ENCODE data around the gene COL4A6.
A peak's percentile ranks its signal among the peaks of the same experiment; 100 is the strongest.

COL4A6 gene

DNA sequence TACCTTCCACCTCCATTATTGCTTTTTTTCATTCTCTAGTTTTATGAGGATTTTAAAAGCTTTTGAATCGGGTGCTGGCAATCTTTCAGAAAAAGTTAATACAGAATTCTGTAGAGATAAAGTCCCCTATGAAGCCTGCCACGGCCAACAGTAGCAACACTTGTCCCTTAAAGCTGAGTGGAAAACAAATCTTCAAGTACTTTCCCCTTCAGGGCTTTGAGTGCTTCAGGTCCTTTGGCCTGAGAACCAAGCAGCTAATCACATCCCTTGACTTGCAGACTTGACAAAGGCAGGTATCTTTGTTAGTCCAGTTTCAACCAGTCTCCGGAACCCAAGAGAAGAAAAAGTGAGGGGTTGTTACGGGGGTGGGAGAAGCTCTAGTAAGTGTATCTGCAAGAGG lies 202.2 kb downstream of the COL4A6 start:
- no peak overlapping the region for H3K4me3 ChIP-seq
- H3K36me3 ChIP-seq (ENCODE audit: insufficient read depth, low read length) = no peaks in the 10 kb centered on the region
- no peak overlapping the region for H3K27ac ChIP-seq
- no peak overlapping the region for H3K9ac ChIP-seq (ENCODE audit: insufficient read length)
- H3K9me3 ChIP-seq (ENCODE audit: low read depth, low read length) = no peaks in the 10 kb centered on the region
- TF ChIP-seq POLR2AphosphoS5 (IDR thresholded peaks at IDR 0.05; ENCODE audit: borderline replicate concordance, low read depth, low read length) (no peak), FOXP2 (optimal IDR thresholded peaks at IDR 0.05; ENCODE audit: control extremely low read depth, extremely low read length, insufficient read depth) (no peak), EZH2 (IDR thresholded peaks at IDR 0.05) (no peak)
- DNase-seq (ENCODE audit: low read depth, low spot score) = no peak

GRCh38 chrX:108230574-108230973 lies 207.6 kb downstream of the COL4A6 start:
- H3K27ac ChIP-seq = no peak overlapping the region
- DNase-seq (ENCODE audit: low read depth, low spot score) = no peak
- no peaks in the 10 kb centered on the region for H3K36me3 ChIP-seq (ENCODE audit: insufficient read depth, low read length)
- no peak overlapping the region for H3K9ac ChIP-seq (ENCODE audit: insufficient read length)
- TF ChIP-seq FOXP2 (optimal IDR thresholded peaks at IDR 0.05; ENCODE audit: control extremely low read depth, extremely low read length, insufficient read depth) (no peak), EZH2 (IDR thresholded peaks at IDR 0.05) (no peak), POLR2AphosphoS5 (IDR thresholded peaks at IDR 0.05; ENCODE audit: borderline replicate concordance, low read depth, low read length) (no peak)
- no peak overlapping the region for H3K4me3 ChIP-seq
- no peaks in the 10 kb centered on the region for H3K9me3 ChIP-seq (ENCODE audit: low read depth, low read length)

GRCh38 chrX:108224727-108225621 lies 213.2 kb downstream of the COL4A6 start:
- TF ChIP-seq EZH2 (IDR thresholded peaks at IDR 0.05) (no peak), FOXP2 (optimal IDR thresholded peaks at IDR 0.05; ENCODE audit: control extremely low read depth, extremely low read length, insufficient read depth) (no peak), POLR2AphosphoS5 (IDR thresholded peaks at IDR 0.05; ENCODE audit: borderline replicate concordance, low read depth, low read length) (no peak)
- H3K27ac ChIP-seq = no peak overlapping the region
- no peak overlapping the region for H3K9ac ChIP-seq (ENCODE audit: insufficient read length)
- no peaks in the 10 kb centered on the region for H3K36me3 ChIP-seq (ENCODE audit: insufficient read depth, low read length)
- no peak overlapping the region for H3K4me3 ChIP-seq
- peak; percentile 3 for DNase-seq (ENCODE audit: low read depth, low spot score)
- H3K9me3 ChIP-seq (ENCODE audit: low read depth, low read length) = no peaks in the 10 kb centered on the region

DNA sequence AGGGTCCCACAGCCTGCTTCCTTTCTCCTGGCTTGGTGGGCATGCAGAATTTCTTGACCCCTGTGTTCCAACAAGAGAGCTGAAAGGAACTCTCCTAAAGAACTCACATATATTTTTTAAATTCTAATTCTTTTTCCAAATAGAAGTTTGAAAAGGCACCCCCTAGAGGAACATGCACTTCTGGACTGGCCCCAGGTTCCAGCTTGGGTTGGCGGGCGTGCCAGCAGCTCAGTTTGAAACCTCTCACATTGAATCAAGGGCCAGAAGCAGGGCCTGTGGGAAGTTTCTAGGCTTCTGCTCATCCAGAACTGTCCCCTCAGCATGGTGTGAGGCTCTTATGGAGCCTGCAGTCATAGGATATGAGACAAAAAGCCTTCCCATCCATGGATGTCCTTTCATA lies 214.0 kb downstream of the COL4A6 start:
- DNase-seq (ENCODE audit: low read depth, low spot score) = no peak
- H3K36me3 ChIP-seq (ENCODE audit: insufficient read depth, low read length) = no peaks in the 10 kb centered on the region
- H3K4me3 ChIP-seq = no peak overlapping the region
- no peak overlapping the region for H3K27ac ChIP-seq
- TF ChIP-seq EZH2 (IDR thresholded peaks at IDR 0.05) = no peak
- no peak for TF ChIP-seq POLR2AphosphoS5 (IDR thresholded peaks at IDR 0.05; ENCODE audit: borderline replicate concordance, low read depth, low read length)
- TF ChIP-seq FOXP2 (optimal IDR thresholded peaks at IDR 0.05; ENCODE audit: control extremely low read depth, extremely low read length, insufficient read depth) = no peak
- no peaks in the 10 kb centered on the region for H3K9me3 ChIP-seq (ENCODE audit: low read depth, low read length)
- H3K9ac ChIP-seq (ENCODE audit: insufficient read length) = no peak overlapping the region

GRCh38 chrX:108223585-108223984 lies 214.6 kb downstream of the COL4A6 start:
- Histone ChIP-seq H3K9ac (ENCODE audit: insufficient read length) (no peak overlapping the region), H3K4me3 (no peak overlapping the region), H3K27ac (no peak overlapping the region), H3K9me3 (ENCODE audit: low read depth, low read length) (no peaks in the 10 kb centered on the region), H3K36me3 (ENCODE audit: insufficient read depth, low read length) (no peaks in the 10 kb centered on the region)
- no peak for DNase-seq (ENCODE audit: low read depth, low spot score)
- TF ChIP-seq EZH2 (IDR thresholded peaks at IDR 0.05) (no peak), POLR2AphosphoS5 (IDR thresholded peaks at IDR 0.05; ENCODE audit: borderline replicate concordance, low read depth, low read length) (no peak), FOXP2 (optimal IDR thresholded peaks at IDR 0.05; ENCODE audit: control extremely low read depth, extremely low read length, insufficient read depth) (no peak)

DNA sequence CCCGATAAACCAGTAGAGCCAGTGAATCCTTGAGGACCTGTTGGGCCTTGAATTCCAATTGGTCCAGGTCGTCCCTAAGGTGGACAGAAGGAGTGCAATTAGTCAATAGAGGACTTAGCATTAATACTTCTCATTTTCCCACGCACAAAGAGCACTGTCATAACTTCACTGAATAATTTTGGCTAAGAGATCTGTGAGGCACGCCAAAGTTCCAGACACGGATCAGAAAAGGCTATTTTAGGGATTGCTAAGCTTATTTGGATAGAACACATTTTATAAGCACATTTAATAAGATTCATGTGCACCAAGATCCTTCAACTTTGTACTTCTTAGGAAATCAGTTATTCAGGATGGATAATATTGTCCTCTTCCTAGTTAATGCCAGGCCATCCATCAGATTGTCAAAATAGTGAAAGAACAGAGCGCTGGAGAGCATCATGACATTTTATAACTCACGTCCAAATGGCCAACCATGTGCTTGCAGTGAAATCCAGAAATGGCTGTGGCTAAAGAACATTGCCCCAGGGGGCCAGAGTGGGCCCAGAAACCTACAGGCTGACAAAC lies 216.8 kb downstream of the COL4A6 start:
- TF ChIP-seq EZH2 (IDR thresholded peaks at IDR 0.05) (no peak), POLR2AphosphoS5 (IDR thresholded peaks at IDR 0.05; ENCODE audit: borderline replicate concordance, low read depth, low read length) (no peak), FOXP2 (optimal IDR thresholded peaks at IDR 0.05; ENCODE audit: control extremely low read depth, extremely low read length, insufficient read depth) (no peak)
- Histone ChIP-seq H3K9me3 (ENCODE audit: low read depth, low read length) (no peaks in the 10 kb centered on the region), H3K4me3 (no peak overlapping the region), H3K9ac (ENCODE audit: insufficient read length) (no peak overlapping the region), H3K27ac (no peak overlapping the region), H3K36me3 (ENCODE audit: insufficient read depth, low read length) (no peaks in the 10 kb centered on the region)
- DNase-seq (ENCODE audit: low read depth, low spot score) = no peak

DNA sequence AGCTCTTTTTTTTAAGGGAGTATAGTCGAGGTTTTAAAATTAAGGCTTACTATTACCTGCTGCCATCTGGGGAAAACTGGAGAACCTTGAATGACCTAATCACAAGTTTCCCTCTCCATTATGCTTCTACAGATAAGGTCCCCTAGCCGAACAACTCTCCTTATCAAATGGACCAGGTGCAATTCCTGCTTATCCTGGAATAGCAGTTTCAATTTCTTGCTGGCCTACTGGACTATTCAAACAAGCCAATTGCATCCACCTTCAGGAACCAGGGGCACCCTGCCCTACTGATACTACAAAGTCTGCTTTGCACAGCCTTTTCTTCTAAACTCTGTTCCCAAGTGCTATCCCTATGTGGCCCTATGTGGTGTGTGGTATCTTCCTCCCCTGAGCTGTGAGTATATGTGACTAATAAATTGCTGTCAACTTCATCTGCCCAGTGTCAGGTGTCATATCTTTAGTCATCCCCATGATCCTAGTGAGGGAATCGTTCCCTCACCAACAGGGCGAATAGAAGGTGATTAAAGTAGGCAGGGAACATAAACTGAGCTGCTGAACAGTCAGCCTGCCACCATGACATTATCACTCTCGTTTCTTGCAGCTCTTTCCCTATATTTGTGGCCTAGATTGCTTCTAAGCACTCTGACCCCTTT lies 218.1 kb downstream of the COL4A6 start:
- no peaks in the 10 kb centered on the region for H3K36me3 ChIP-seq (ENCODE audit: insufficient read depth, low read length)
- DNase-seq (ENCODE audit: low read depth, low spot score) = no peak
- H3K9me3 ChIP-seq (ENCODE audit: low read depth, low read length) = no peaks in the 10 kb centered on the region
- no peak overlapping the region for H3K27ac ChIP-seq
- H3K9ac ChIP-seq (ENCODE audit: insufficient read length) = no peak overlapping the region
- no peak for TF ChIP-seq EZH2 (IDR thresholded peaks at IDR 0.05)
- TF ChIP-seq FOXP2 (optimal IDR thresholded peaks at IDR 0.05; ENCODE audit: control extremely low read depth, extremely low read length, insufficient read depth) = no peak
- no peak for TF ChIP-seq POLR2AphosphoS5 (IDR thresholded peaks at IDR 0.05; ENCODE audit: borderline replicate concordance, low read depth, low read length)
- no peak overlapping the region for H3K4me3 ChIP-seq

DNA sequence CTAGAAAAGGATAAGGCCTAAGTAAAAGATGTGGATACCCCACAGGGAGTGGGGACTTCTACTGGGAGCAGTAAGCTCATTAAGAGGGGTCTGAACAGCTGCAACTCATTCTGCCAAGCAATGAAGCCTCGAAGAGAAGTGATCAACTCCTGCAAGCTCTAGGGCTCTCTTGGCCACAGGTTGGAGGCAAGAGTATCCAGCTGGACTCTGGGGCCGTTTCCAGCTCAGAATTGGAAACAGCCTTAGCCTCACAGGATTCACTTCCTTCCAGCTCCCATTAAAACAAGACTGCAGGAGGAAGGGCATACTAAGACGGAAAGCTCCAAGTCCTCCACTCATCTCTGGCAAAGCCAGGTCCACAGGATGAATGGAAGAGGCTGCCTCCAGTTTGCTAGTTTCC lies 220.3 kb downstream of the COL4A6 start:
- H3K4me3 ChIP-seq = no peak overlapping the region
- H3K9me3 ChIP-seq (ENCODE audit: low read depth, low read length) = no peaks in the 10 kb centered on the region
- no peaks in the 10 kb centered on the region for H3K36me3 ChIP-seq (ENCODE audit: insufficient read depth, low read length)
- TF ChIP-seq POLR2AphosphoS5 (IDR thresholded peaks at IDR 0.05; ENCODE audit: borderline replicate concordance, low read depth, low read length) (no peak), FOXP2 (optimal IDR thresholded peaks at IDR 0.05; ENCODE audit: control extremely low read depth, extremely low read length, insufficient read depth) (no peak), EZH2 (IDR thresholded peaks at IDR 0.05) (no peak)
- no peak overlapping the region for H3K27ac ChIP-seq
- no peak for DNase-seq (ENCODE audit: low read depth, low spot score)
- no peak overlapping the region for H3K9ac ChIP-seq (ENCODE audit: insufficient read length)
